ENCODE results near the gene PAK5.

DNA sequence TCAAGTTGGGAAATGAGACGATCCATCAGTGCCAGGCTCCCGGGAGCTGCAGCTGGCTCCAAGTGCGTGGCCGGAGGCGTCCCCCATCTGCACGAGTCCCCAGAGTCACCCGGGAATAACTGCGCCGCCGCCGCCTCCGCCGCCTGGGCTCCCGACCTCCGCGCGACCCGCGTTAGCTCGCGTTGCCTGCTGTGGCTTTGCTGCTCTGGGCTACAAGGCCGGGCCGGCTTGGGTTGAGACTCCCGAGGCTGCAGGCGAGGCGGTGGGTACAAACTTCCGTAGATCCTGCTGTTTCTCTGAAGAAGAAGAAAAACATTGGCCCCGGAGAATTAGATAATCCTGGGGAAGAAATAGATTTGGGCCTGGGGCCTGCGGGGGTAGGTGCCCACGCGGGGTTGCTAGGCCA is 331.9 kb downstream of the PAK5 start:
- TF ChIP-seq CTCF (IDR thresholded peaks at IDR 0.05) (no peak), POLR2A (IDR thresholded peaks at IDR 0.05) (no peak)

Data from Peyer's patch (tissue), 4 donors.